Measurements from ENCODE around the gene HOXB5.

Gene HOXB5

GRCh38 chr17:48633266-48633677 lies 39.7 kb upstream of the HOXB5 start:
- in situ Hi-C loops (cut with MboI; ENCODE audit: low pct_unique_long_range_greater_than_20kb, low sequenced_read_pairs, unreplicated experiment): no loop called here
- TF ChIP-seq, protein P1, sequence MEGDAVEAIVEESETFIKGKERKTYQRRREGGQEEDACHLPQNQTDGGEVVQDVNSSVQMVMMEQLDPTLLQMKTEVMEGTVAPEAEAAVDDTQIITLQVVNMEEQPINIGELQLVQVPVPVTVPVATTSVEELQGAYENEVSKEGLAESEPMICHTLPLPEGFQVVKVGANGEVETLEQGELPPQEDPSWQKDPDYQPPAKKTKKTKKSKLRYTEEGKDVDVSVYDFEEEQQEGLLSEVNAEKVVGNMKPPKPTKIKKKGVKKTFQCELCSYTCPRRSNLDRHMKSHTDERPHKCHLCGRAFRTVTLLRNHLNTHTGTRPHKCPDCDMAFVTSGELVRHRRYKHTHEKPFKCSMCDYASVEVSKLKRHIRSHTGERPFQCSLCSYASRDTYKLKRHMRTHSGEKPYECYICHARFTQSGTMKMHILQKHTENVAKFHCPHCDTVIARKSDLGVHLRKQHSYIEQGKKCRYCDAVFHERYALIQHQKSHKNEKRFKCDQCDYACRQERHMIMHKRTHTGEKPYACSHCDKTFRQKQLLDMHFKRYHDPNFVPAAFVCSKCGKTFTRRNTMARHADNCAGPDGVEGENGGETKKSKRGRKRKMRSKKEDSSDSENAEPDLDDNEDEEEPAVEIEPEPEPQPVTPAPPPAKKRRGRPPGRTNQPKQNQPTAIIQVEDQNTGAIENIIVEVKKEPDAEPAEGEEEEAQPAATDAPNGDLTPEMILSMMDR (IDR thresholded peaks at IDR 0.05; ENCODE audit: extremely low read depth, insufficient read depth, missing control alignments): no peak
- no peak for DNase-seq (ENCODE audit: low spot score)

GRCh38 chr17:48632579-48633265 lies 39.1 kb upstream of the HOXB5 start:
- in situ Hi-C loops (cut with MboI; ENCODE audit: low pct_unique_long_range_greater_than_20kb, low sequenced_read_pairs, unreplicated experiment): no loop called here
- TF ChIP-seq, protein P1 (IDR thresholded peaks at IDR 0.05; ENCODE audit: extremely low read depth, insufficient read depth, missing control alignments): no peak
- DNase-seq (ENCODE audit: low spot score): no peak

DNA sequence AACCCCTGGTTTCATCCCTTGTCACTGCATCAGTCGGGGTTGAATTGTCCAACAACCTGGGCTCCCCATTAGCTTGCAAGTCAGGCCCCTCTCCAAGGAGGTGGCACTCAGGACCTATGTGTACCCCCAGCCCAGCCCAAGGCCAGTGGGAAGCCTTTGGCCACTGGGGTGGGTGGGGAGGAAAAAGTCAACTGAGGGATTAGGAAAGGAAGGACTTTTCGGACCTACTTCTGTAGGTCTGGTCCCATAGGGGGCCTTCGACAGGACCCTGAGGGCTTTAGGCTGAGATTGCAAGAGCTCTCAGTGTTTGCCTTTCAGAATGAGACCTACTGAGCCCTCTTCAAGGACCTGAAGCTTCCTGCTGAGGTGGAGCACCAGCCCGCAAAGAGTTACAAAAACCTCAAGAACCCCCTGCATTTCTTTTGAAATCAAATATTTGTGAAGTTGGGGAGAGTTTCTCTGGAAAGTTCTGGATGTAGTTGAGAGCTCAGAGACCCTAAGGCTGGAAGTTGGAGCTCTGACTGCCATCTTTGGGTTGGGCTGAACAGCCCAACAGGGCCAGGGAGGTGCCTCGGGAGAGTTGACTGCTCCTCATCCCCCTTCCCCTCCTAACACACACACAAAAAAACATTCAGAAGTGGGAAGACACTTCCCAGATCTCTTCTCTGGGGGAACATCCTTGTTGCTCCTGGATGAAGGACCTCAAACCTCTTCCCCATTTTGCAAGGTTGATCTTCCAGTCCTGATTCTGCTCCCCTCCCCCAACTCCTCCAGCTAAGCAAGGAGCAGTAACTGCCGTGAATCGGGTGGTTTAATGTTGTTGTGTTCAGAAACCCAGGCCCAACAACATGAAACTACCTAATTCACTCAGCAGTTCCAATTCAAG lies 38.4 kb upstream of the HOXB5 start:
- TF ChIP-seq, protein P1 (IDR thresholded peaks at IDR 0.05; ENCODE audit: extremely low read depth, insufficient read depth, missing control alignments): peak; percentile 4
- in situ Hi-C loops (cut with MboI; ENCODE audit: low pct_unique_long_range_greater_than_20kb, low sequenced_read_pairs, unreplicated experiment): no loop called here

GRCh38 chr17:48630925-48631692 lies 37.5 kb upstream of the HOXB5 start:
- DNase-seq (ENCODE audit: low spot score): no peak
- in situ Hi-C loops (cut with MboI; ENCODE audit: low pct_unique_long_range_greater_than_20kb, low sequenced_read_pairs, unreplicated experiment): no loop called here

More for the DNA sequence above, 38.4 kb upstream of the HOXB5 start:
- DNase-seq (ENCODE audit: low spot score): peak; percentile 82

DNA sequence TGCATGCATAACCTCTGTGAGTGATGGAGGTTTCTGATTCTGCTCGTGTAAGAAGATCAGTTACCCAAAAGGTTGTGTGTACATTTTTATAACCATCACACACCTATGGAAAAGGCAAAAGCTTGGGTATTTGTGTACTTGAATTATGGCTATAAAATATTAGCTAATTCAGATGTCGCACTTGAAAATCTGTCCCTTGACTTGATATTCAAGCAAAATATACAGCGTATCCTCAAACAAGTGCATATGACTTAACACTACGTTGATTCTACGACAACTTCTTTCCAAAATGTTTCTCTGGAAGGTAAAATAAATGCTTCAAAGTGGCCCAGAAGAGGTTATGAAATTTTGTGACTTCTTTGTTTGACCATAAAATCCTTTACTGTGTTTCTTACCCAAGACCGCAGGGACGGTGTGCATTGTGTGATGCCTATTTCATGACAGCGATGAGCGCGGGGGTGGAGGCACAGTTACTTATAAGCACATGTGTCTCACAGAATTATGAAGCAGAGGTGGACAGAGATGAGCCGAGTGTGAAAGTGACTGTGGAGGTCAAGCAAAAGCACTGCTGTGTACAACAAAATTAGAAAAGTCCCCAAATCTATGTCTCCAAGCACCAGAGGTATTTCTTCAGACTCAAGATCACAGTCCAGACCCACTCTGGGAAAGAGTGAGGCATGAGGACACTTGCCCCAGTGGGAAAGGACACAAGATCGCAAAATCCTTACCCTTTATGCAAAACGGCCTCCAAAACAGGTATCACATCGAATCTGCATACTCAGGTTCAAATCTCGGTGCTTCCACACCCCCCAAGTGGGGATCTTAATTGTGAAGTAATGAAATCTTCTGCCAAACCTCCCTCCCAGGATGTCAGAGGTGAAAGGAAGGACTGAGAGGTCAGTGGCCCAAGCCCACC lies 36.7 kb upstream of the HOXB5 start:
- TF ChIP-seq, protein P1 (IDR thresholded peaks at IDR 0.05; ENCODE audit: extremely low read depth, insufficient read depth, missing control alignments): no peak
- no peak for DNase-seq (ENCODE audit: low spot score)
- in situ Hi-C loops (cut with MboI; ENCODE audit: low pct_unique_long_range_greater_than_20kb, low sequenced_read_pairs, unreplicated experiment): no loop called here

More at GRCh38 chr17:48630925-48631692, 37.5 kb upstream of the HOXB5 start:
- TF ChIP-seq, protein P1 (IDR thresholded peaks at IDR 0.05; ENCODE audit: extremely low read depth, insufficient read depth, missing control alignments): no peak

Data from GM13977 (cell line).